ENCODE measurements around the gene PTPRU. TPM values are rescaled to one million over a fixed set of nuclear protein-coding genes. Genes with fewer than 3 reads are reported as not detected.

Gene PTPRU
- total RNA-seq, 1 experiment from 2014 or later, result 40.7 TPM

DNA sequence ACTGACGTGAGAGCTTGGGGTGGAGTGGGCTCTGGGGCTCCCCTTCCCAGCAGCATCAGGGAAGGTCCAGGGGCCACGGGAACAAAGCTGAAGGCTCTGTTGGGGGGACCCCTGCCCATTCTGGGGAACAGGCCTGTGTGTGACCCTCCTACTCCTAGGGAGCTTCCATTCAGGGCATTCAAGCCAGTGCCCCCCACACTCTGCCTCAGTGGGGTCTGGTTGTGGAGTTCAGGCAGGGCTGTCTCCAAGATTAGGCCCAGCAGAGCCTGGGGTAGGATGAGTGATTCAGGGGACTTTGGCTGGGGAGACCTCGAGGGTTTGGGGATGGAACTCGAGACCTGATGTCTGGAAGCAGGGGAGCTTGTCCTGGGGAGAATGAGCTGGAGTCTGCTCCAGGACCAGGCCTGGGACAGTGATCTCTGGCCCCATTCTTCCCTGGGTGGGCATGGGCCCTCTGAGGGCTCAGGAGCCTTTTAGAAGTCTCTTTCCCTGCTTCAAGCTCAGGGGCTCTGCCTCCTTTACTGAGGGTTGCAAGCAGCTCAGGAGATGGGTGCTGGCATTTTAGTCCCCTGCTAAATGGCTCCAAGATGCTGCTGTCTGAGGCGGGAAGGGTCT is 81.7 kb downstream of the PTPRU start:
- ChIA-PET CTCF (no interaction called here), POLR2A (no interaction called here), RAD21 (ENCODE audit: low non-redundant PET in 1 of 2, low total read pairs in 2 of 2, uncharacterized antibody in 2 of 2, unreplicated experiment in 2 of 2) (no interaction called here)
- H3K79me2 ChIP-seq (ENCODE audit: insufficient read depth, low read length), result no peaks in the 10 kb centered on the region
- intact Hi-C loops (cut with micrococcal nuclease), result no loop called here
- BruUV-seq (replicated peaks), result no TSS peak
- ATAC-seq (no peak), DNase-seq (ENCODE audit: low read depth, low spot score) (no peak)
- no peaks in the 10 kb centered on the region for H3K27me3 ChIP-seq (ENCODE audit: insufficient read depth, low read length)
- H3K4me3 ChIP-seq (replicated peaks in 1 of 2; ENCODE audit: low read depth in 1 of 2, low read length in 2 of 2), result no peak overlapping the region
- no peaks in the 10 kb centered on the region for H3K4me1 ChIP-seq (ENCODE audit: control insufficient read depth in 1 of 2, insufficient read depth in 2 of 2, low read length in 2 of 2)
- no peak overlapping the region for H3K27ac ChIP-seq (ENCODE audit: low read depth, low read length)
- no peak overlapping the region for H3K4me2 ChIP-seq (ENCODE audit: low read length)
- H3K36me3 ChIP-seq (ENCODE audit: control insufficient read depth in 1 of 2, insufficient read depth in 2 of 2, low read length in 2 of 2), result peaks cover 0 to 11% of the 10 kb centered on the region in 2 experiments; a peak in 1 of 4 replicates
- TF ChIP-seq ELF1 (IDR thresholded peaks at IDR 0.05; ENCODE audit: borderline replicate concordance, low read depth) (no peak), CBX3 (IDR thresholded peaks at IDR 0.05; ENCODE audit: low read depth) (no peak), JUND (IDR thresholded peaks at IDR 0.05) (no peak), SP1 (IDR thresholded peaks at IDR 0.05; ENCODE audit: low read depth) (no peak)
- TF ChIP-seq, protein P1, sequence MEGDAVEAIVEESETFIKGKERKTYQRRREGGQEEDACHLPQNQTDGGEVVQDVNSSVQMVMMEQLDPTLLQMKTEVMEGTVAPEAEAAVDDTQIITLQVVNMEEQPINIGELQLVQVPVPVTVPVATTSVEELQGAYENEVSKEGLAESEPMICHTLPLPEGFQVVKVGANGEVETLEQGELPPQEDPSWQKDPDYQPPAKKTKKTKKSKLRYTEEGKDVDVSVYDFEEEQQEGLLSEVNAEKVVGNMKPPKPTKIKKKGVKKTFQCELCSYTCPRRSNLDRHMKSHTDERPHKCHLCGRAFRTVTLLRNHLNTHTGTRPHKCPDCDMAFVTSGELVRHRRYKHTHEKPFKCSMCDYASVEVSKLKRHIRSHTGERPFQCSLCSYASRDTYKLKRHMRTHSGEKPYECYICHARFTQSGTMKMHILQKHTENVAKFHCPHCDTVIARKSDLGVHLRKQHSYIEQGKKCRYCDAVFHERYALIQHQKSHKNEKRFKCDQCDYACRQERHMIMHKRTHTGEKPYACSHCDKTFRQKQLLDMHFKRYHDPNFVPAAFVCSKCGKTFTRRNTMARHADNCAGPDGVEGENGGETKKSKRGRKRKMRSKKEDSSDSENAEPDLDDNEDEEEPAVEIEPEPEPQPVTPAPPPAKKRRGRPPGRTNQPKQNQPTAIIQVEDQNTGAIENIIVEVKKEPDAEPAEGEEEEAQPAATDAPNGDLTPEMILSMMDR (IDR thresholded peaks at IDR 0.05 in 2 of 3, conservative IDR thresholded peaks at IDR 0.05 in 1 of 3; ENCODE audit: borderline replicate concordance in 1 of 3, insufficient read depth in 1 of 3, low read depth in 2 of 3, low read length in 2 of 3), result no peak
- TF ChIP-seq, protein P2, sequence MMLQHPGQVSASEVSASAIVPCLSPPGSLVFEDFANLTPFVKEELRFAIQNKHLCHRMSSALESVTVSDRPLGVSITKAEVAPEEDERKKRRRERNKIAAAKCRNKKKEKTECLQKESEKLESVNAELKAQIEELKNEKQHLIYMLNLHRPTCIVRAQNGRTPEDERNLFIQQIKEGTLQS (IDR thresholded peaks at IDR 0.05), result no peak
- TF ChIP-seq, protein P3, sequence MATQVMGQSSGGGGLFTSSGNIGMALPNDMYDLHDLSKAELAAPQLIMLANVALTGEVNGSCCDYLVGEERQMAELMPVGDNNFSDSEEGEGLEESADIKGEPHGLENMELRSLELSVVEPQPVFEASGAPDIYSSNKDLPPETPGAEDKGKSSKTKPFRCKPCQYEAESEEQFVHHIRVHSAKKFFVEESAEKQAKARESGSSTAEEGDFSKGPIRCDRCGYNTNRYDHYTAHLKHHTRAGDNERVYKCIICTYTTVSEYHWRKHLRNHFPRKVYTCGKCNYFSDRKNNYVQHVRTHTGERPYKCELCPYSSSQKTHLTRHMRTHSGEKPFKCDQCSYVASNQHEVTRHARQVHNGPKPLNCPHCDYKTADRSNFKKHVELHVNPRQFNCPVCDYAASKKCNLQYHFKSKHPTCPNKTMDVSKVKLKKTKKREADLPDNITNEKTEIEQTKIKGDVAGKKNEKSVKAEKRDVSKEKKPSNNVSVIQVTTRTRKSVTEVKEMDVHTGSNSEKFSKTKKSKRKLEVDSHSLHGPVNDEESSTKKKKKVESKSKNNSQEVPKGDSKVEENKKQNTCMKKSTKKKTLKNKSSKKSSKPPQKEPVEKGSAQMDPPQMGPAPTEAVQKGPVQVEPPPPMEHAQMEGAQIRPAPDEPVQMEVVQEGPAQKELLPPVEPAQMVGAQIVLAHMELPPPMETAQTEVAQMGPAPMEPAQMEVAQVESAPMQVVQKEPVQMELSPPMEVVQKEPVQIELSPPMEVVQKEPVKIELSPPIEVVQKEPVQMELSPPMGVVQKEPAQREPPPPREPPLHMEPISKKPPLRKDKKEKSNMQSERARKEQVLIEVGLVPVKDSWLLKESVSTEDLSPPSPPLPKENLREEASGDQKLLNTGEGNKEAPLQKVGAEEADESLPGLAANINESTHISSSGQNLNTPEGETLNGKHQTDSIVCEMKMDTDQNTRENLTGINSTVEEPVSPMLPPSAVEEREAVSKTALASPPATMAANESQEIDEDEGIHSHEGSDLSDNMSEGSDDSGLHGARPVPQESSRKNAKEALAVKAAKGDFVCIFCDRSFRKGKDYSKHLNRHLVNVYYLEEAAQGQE (IDR thresholded peaks at IDR 0.05; ENCODE audit: low read depth), result no peak
- H3K9me3 ChIP-seq (ENCODE audit: control insufficient read depth in 1 of 2, insufficient read depth in 1 of 2, low read depth in 1 of 2, low read length in 2 of 2), result no peaks in the 10 kb centered on the region
- no peaks in the 10 kb centered on the region for H3K9me2 ChIP-seq (ENCODE audit: insufficient read depth)
- H3K9ac ChIP-seq (ENCODE audit: low read length), result no peak overlapping the region
- no peak overlapping the region for H2AFZ ChIP-seq (ENCODE audit: low read depth, low read length, poor library complexity, severe bottlenecking)
- H4K20me1 ChIP-seq (ENCODE audit: insufficient read depth), result no peaks in the 10 kb centered on the region
